Thyroid gland (tissue), 4 donors: ENCODE data around the gene AIF1.

ENCODE experiments used
- POLR2A ChIP-seq, 2 donors: fragments of 450-650 bp; IDR thresholded peaks; one replicate each; pipeline ENCODE4 v1.6.1; 2017; ENCODE audit warnings: antibody characterized with exemption in 2 of 2, mild to moderate bottlenecking in 2 of 2, moderate library complexity in 1 of 2
- TF ChIP-seq, protein P1 (sequence below), 6 experiments: fragments of 200-600 bp in 3 of 6; fragments of 450-650 bp in 3 of 6; sonication (generic) in 3 of 6; IDR thresholded peaks; one replicate each; pipeline ENCODE4 v1.5.1; 2016 to 2019; ENCODE audit warnings: antibody characterized with exemption in 6 of 6, mild to moderate bottlenecking in 2 of 6, inconsistent platforms in 1 of 6, moderate library complexity in 1 of 6

DNA sequence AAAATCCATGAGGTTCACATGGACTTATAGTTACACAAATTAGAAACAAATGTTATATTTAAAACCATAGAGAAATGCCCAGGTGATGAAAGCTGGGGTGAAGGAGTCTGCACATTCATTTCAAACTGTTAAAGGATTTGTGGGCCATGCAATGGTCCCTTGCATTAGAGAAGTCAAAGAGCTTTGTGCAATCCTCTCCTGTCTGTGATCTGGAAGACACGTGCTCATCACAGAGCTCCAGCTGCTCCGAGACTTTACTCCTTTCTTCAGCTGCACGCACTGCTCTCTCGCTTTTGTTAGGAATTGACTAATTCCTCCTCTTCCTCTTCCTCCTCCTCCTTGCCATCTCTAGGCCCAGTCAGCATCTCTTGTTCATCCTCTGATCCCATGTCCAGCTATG, 4.1 kb upstream of the AIF1 start:
- TF ChIP-seq, protein P1, sequence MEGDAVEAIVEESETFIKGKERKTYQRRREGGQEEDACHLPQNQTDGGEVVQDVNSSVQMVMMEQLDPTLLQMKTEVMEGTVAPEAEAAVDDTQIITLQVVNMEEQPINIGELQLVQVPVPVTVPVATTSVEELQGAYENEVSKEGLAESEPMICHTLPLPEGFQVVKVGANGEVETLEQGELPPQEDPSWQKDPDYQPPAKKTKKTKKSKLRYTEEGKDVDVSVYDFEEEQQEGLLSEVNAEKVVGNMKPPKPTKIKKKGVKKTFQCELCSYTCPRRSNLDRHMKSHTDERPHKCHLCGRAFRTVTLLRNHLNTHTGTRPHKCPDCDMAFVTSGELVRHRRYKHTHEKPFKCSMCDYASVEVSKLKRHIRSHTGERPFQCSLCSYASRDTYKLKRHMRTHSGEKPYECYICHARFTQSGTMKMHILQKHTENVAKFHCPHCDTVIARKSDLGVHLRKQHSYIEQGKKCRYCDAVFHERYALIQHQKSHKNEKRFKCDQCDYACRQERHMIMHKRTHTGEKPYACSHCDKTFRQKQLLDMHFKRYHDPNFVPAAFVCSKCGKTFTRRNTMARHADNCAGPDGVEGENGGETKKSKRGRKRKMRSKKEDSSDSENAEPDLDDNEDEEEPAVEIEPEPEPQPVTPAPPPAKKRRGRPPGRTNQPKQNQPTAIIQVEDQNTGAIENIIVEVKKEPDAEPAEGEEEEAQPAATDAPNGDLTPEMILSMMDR (IDR thresholded peaks at IDR 0.05): no peak
- TF ChIP-seq POLR2A (IDR thresholded peaks at IDR 0.05): no peak
